ENCODE measurements around the gene GDF10.

GDF10 gene

GRCh38 chr10:47357131-47357582 is 57.2 kb downstream of the GDF10 start:
- ATAC-seq = no peak

DNA sequence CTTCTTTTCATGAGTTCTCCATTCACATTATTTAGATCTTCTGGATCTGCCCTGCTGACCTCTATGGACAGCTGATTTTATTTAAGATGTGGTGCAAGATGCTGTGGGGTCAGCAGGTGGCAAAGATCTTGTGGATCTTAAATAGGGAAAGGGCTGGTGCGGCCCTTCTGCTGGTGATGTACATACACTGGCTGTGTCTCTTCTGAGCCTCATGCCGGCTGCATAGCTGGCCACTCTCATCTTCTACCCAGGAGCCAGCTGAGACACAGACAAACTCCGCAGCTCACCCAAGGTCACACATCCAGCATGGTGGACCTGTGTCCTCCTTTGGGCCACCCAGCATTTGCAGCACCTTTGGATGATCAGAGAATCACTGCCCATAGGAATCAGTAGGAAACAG is 57.9 kb downstream of the GDF10 start:
- ATAC-seq = no peak

DNA sequence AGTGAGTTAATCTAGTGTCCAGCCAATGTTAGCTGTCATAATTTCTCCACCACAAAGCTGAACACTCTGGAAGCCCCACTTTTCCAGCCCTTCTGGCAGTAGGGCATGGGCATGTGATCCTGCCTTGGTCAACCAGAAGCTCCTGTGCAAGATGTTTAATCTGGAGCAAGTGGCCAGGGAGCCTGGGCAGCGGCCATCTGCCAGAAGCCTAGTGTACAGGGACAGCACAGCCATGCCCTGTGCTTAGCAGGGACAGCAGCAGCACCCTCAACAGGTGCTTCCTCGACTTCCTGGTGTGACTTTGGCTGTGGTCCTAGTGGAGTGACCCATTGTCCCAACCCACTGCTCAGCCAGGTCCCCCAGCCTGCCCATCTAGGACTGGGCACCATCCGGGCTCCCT is 58.5 kb downstream of the GDF10 start:
- ATAC-seq = no peak

- no peak for ATAC-seq
Measured at GRCh38 chr10:47359101-47359500, 59.1 kb downstream of the GDF10 start.

GRCh38 chr10:47359626-47360418 is 59.8 kb downstream of the GDF10 start:
- ATAC-seq = no peak

GRCh38 chr10:47360419-47361040 is 60.5 kb downstream of the GDF10 start:
- no peak for ATAC-seq

- no peak for ATAC-seq
Measured at GRCh38 chr10:47361293-47361692, 61.3 kb downstream of the GDF10 start.

DNA sequence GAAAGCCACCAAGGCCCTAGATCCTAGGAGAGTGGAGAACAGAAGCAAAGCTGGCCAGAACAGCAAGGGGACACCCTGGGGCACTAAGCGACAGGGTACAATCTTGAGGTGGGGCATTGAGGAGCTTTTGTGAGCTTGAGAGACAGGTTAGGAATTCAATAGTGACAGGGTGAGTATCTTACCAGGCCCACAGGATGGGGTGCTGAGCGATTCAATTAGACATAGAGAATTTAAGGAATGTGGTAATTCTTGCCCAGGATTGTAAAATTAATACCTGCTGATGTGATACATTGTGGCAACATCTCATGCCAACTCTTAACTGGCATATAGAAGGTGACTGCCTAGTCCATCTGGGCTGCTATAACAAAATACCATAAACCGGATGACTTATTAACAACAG is 62.2 kb downstream of the GDF10 start:
- no peak for ATAC-seq

Measured in activated CD4-positive, CD25-positive, alpha-beta regulatory T cell treated with anti-CD3 and anti-CD28 coated beads, Interleukin-2, amount 50 U/mL, for 24 hours (primary cell).